Neural cell (in vitro differentiated cells): Measurements from ENCODE around the gene TSC1. TPM values are rescaled to one million over a fixed set of nuclear protein-coding genes. Genes with fewer than 3 reads are reported as not detected.

ENCODE experiments used
- H2AFZ ChIP-seq: fragments of 200-600, 300-800 bp; sonication (generic), shearing (Covaris generic); 2 replicates; pipeline ENCODE4 v1.6.0; 2014; ENCODE audit warnings: low read depth, mild to moderate bottlenecking, antibody characterized with exemption, low read length, moderate library complexity
- H3F3A ChIP-seq: fragments of 200-600 bp; shearing (Covaris generic); 2 replicates; pipeline ENCODE4 v1.6.1; 2016; ENCODE audit warnings: mild to moderate bottlenecking, moderate library complexity, mixed read lengths, antibody characterized with exemption, low read length; ENCODE audit not compliant: insufficient read depth, poor library complexity, severe bottlenecking
- H3K27ac ChIP-seq: fragments of 200-600, 300-800 bp; sonication (generic), shearing (Covaris generic); 2 replicates; pipeline ENCODE4 v1.5.1; 2014; ENCODE audit warnings: mild to moderate bottlenecking, low read length, moderate library complexity
- H3K27me3 ChIP-seq: fragments of 300-800, 200-600 bp; sonication (generic), shearing (Covaris generic); 2 replicates; pipeline ENCODE4 v1.6.0; 2014; ENCODE audit warnings: mild to moderate bottlenecking, low read depth, low read length, moderate library complexity; ENCODE audit not compliant: insufficient read depth
- H3K36me3 ChIP-seq: fragments of 300-800, 200-600 bp; sonication (generic), shearing (Covaris generic); 2 replicates; pipeline ENCODE4 v1.5.1; 2014; ENCODE audit warnings: mild to moderate bottlenecking, antibody characterized with exemption, low read length, moderate library complexity; ENCODE audit not compliant: insufficient read depth
- H3K4me2 ChIP-seq: fragments of 300-800, 200-600 bp; sonication (generic), shearing (Covaris generic); 2 replicates; pipeline ENCODE4 v1.6.0; 2014; ENCODE audit warnings: mild to moderate bottlenecking, low read length
- H3K4me3 ChIP-seq: fragments of 300-800, 200-600 bp; sonication (generic), shearing (Covaris generic); 2 replicates; pipeline ENCODE4 v1.5.1; 2014; ENCODE audit warnings: mild to moderate bottlenecking, low read length, moderate library complexity
- H3K79me2 ChIP-seq: fragments of 200-600 bp; shearing (Covaris generic); replicated peaks from 2 replicates; pipeline ENCODE4 v1.6.0; 2014; ENCODE audit warnings: mild to moderate bottlenecking, low read length, moderate library complexity; ENCODE audit not compliant: insufficient read depth
- H3K9ac ChIP-seq: fragments of 300-800, 200-600 bp; sonication (generic), shearing (Covaris generic); 2 replicates; pipeline ENCODE4 v1.6.1; 2016; ENCODE audit warnings: mild to moderate bottlenecking, low read length, mixed read lengths
- H3K9me2 ChIP-seq: fragments of 200-600 bp; shearing (Covaris generic); 2 replicates; pipeline ENCODE4 v1.6.1; 2016; ENCODE audit warnings: mild to moderate bottlenecking, low read length, mixed read lengths; ENCODE audit not compliant: insufficient read depth
- H3K9me3 ChIP-seq: fragments of 200-600, 300-800 bp; sonication (generic), shearing (Covaris generic); 2 replicates; pipeline ENCODE4 v1.6.1; 2016; ENCODE audit warnings: mild to moderate bottlenecking, mixed run types, low read length, moderate library complexity, mixed read lengths
- H4K20me1 ChIP-seq: fragments of 200-600 bp; shearing (Covaris generic); 2 replicates; pipeline ENCODE4 v1.6.1; 2016; ENCODE audit warnings: mild to moderate bottlenecking, mixed run types; ENCODE audit not compliant: insufficient read depth
- CTCF ChIP-seq: fragments of 450-650 bp; IDR thresholded peaks from 2 replicates; pipeline ENCODE4 v1.5.1; 2014; ENCODE audit warnings: antibody characterized with exemption, mild to moderate bottlenecking, moderate library complexity; ENCODE audit not compliant: poor library complexity, severe bottlenecking
- EP300 ChIP-seq: fragments of 450-650 bp; conservative IDR thresholded peaks from 2 replicates; pipeline ENCODE4 v1.6.1; 2014; ENCODE audit warnings: antibody characterized with exemption, mild to moderate bottlenecking, moderate library complexity; ENCODE audit not compliant: poor library complexity, severe bottlenecking
- EZH2 ChIP-seq: fragments of 200-600, 300-800 bp; shearing (Covaris generic), sonication (generic); IDR thresholded peaks from 2 replicates; pipeline ENCODE4 v1.6.1; 2014; ENCODE audit warnings: antibody characterized with exemption, low read length, borderline replicate concordance, mild to moderate bottlenecking; ENCODE audit not compliant: insufficient read depth, poor library complexity, severe bottlenecking
- MXI1 ChIP-seq: fragments of 450-650 bp; conservative IDR thresholded peaks from 2 replicates; pipeline ENCODE4 v1.6.1; 2014; ENCODE audit warnings: antibody characterized with exemption, mild to moderate bottlenecking; ENCODE audit not compliant: poor library complexity, severe bottlenecking
- POLR2AphosphoS5 ChIP-seq: IDR thresholded peaks from 2 replicates; pipeline ENCODE4 v1.6.1; 2012
- RAD21 ChIP-seq: fragments of 450-650 bp; conservative IDR thresholded peaks from 2 replicates; pipeline ENCODE4 v1.6.1; 2014; ENCODE audit warnings: antibody characterized with exemption, mild to moderate bottlenecking, moderate library complexity
- SMC3 ChIP-seq: fragments of 450-650 bp; conservative IDR thresholded peaks from 2 replicates; pipeline ENCODE4 v1.6.1; 2014; ENCODE audit warnings: antibody characterized with exemption, mild to moderate bottlenecking, moderate library complexity; ENCODE audit not compliant: poor library complexity
- TAF1 ChIP-seq: IDR thresholded peaks from 2 replicates; pipeline ENCODE4 v1.6.1; 2012; ENCODE audit warnings: low read depth
- polyA plus RNA-seq: library from polyadenylated mRNA; depleted of rRNA; stranded (reverse); fragments of >200 nt; gene quantifications from 2 replicates; pipeline ENCODE4 v1.2.3, GENCODE V29; 2014
- TF ChIP-seq, protein P1 (sequence below): IDR thresholded peaks from 2 replicates; pipeline ENCODE4 v1.6.1; 2012; ENCODE audit warnings: borderline replicate concordance

TSC1 gene
- polyA plus RNA-seq, 1 donor from 2014 or later: 47.1 TPM

DNA sequence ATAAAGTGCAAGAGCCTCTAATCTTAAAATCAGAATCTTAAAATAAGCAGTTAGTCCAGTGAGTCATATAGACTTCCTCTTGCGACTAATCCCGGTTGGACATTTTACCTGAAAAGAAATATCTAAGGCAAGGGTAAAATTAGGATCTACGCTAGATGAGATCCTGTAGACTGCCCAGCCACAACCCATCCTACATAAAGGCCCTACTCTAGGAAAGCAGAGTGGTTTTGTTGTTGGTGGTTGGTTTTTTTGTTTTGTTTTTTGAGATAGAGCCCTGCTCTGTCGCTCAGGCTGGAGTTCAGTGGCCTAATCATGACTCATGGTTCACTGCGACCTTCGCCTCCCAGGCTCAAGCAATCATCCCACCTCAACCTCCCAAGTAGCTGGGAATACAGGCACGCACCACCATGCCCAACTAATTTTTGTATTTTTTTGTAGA lies 6.9 kb downstream of the TSC1 start:
- no peak overlapping the region for H3K27ac ChIP-seq
- no peaks in the 10 kb centered on the region for H3K27me3 ChIP-seq
- H3K4me2 ChIP-seq: no peak overlapping the region
- H3K36me3 ChIP-seq: no peaks in the 10 kb centered on the region
- TF ChIP-seq, protein P1, sequence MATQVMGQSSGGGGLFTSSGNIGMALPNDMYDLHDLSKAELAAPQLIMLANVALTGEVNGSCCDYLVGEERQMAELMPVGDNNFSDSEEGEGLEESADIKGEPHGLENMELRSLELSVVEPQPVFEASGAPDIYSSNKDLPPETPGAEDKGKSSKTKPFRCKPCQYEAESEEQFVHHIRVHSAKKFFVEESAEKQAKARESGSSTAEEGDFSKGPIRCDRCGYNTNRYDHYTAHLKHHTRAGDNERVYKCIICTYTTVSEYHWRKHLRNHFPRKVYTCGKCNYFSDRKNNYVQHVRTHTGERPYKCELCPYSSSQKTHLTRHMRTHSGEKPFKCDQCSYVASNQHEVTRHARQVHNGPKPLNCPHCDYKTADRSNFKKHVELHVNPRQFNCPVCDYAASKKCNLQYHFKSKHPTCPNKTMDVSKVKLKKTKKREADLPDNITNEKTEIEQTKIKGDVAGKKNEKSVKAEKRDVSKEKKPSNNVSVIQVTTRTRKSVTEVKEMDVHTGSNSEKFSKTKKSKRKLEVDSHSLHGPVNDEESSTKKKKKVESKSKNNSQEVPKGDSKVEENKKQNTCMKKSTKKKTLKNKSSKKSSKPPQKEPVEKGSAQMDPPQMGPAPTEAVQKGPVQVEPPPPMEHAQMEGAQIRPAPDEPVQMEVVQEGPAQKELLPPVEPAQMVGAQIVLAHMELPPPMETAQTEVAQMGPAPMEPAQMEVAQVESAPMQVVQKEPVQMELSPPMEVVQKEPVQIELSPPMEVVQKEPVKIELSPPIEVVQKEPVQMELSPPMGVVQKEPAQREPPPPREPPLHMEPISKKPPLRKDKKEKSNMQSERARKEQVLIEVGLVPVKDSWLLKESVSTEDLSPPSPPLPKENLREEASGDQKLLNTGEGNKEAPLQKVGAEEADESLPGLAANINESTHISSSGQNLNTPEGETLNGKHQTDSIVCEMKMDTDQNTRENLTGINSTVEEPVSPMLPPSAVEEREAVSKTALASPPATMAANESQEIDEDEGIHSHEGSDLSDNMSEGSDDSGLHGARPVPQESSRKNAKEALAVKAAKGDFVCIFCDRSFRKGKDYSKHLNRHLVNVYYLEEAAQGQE: no peak
- no peak for TF ChIP-seq EZH2
- no peak for TF ChIP-seq POLR2AphosphoS5
- no peak for TF ChIP-seq TAF1
- TF ChIP-seq RAD21: no peak
- no peak for TF ChIP-seq EP300
- TF ChIP-seq SMC3: no peak
- H3K79me2 ChIP-seq: peaks cover 30% of the 10 kb centered on the region
- no peak overlapping the region for H3K9ac ChIP-seq
- H3F3A ChIP-seq: no peaks in the 10 kb centered on the region
- H3K4me3 ChIP-seq: no peak overlapping the region
- H3K9me3 ChIP-seq: no peaks in the 10 kb centered on the region
- H3K9me2 ChIP-seq: no peaks in the 10 kb centered on the region
- no peak overlapping the region for H2AFZ ChIP-seq
- H4K20me1 ChIP-seq: no peaks in the 10 kb centered on the region

GRCh38 chr9:132935026-132935425 lies 9.4 kb downstream of the TSC1 start:
- H3K9ac ChIP-seq: no peak overlapping the region
- no peaks in the 10 kb centered on the region for H4K20me1 ChIP-seq
- H3K79me2 ChIP-seq: peaks cover 15% of the 10 kb centered on the region

More at GRCh38 chr9:132935026-132935425, 9.4 kb downstream of the TSC1 start:
- no peaks in the 10 kb centered on the region for H3K36me3 ChIP-seq
- no peak overlapping the region for H3K4me3 ChIP-seq
- no peaks in the 10 kb centered on the region for H3K9me3 ChIP-seq
- TF ChIP-seq CTCF (no peak), MXI1 (no peak), EP300 (no peak), TAF1 (no peak), SMC3 (no peak), POLR2AphosphoS5 (no peak), RAD21 (no peak), EZH2 (no peak)
- TF ChIP-seq, protein P1: no peak
- H3K27ac ChIP-seq: no peak overlapping the region
- H3K9me2 ChIP-seq: no peaks in the 10 kb centered on the region
- H3F3A ChIP-seq: no peaks in the 10 kb centered on the region
- no peaks in the 10 kb centered on the region for H3K27me3 ChIP-seq
- no peak overlapping the region for H2AFZ ChIP-seq
- H3K4me2 ChIP-seq: no peak overlapping the region
